ENCODE measurements around the gene DNAJC12.
"Not testable (repeated sequence)": the region's sequence is repeated elsewhere in the genome, so short reads cannot be mapped to it uniquely, and the experiment has no call there.

DNAJC12 gene

DNA sequence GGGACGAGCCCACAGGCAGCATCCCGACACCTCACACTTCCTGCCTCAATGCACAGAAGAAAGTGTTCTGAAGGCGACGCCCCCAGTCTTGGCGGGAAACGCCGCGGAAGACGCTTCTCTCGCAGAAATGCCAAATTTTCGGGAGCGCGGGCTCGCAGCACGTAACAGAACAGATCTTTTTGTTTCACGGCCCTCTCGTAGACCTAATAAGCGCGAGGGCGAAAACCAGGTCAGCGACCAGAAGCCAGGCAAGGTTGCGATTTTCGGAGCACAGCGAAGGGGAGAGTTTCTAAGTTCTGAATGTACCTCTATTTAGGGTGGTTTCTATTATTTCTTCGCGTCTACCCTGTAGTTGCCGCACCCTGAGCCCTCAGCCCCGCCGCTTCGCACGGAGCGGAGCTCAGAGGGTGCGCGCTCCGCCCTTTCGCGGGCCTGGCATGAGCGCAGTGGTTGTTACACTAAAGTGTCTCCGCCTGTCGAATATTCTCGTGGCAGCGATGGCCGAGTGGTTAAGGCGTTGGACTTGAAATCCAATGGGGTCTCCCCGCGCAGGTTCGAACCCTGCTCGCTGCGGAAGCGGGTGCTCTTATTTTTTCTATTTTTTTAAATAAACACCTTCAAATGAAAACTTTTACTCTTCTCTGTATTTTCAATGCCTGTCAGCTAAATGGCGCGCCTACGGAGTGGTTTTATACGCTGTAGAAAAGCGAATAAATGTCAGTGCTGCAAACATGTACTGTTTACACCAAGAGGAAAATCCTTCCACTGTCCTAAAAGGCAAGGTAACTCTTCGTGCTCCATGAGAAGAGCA is 73.8 kb downstream of the DNAJC12 start:
- Histone ChIP-seq H3K23ac (ENCODE audit: low read length in 2 of 2) (no peak overlapping the region), H2BK120ac (ENCODE audit: low read depth, low read length) (peak overlapping the region; percentile 42)
- WGBS: under 1% methylated on average over 53 of the region's 56 CpGs

GRCh38 chr10:67763499-67764011 is 74.4 kb downstream of the DNAJC12 start:
- peak overlapping the region; percentile 80 for H4K8ac ChIP-seq (ENCODE audit: low read length)
- H3K23ac ChIP-seq (ENCODE audit: low read length in 2 of 2): no peak overlapping the region
- H2AFZ ChIP-seq (ENCODE audit: low read depth, low read length): no peak overlapping the region
- H3K14ac ChIP-seq (ENCODE audit: low read length in 2 of 2): no peak overlapping the region
- 16% methylated on average over 18 of the region's 22 CpGs for WGBS
- H3K79me1 ChIP-seq (replicated peaks; ENCODE audit: low read length, poor library complexity, severe bottlenecking): no peaks in the 10 kb centered on the region
- H3K9ac ChIP-seq (ENCODE audit: low read length): peak overlapping the region; percentile 94
- no peak overlapping the region for H2AK5ac ChIP-seq (ENCODE audit: low read length, severe bottlenecking)
- peak overlapping the region; percentile 73 to 99 for H3K4me3 ChIP-seq (ENCODE audit: insufficient read depth in 1 of 2, low read depth in 1 of 2, low read length in 2 of 2)
- no peak overlapping the region for H3K18ac ChIP-seq (ENCODE audit: low read depth in 1 of 2, low read length in 2 of 2)
- peak; percentile 54 for DNase-seq
- H2BK5ac ChIP-seq (ENCODE audit: low read depth, low read length, poor library complexity, severe bottlenecking): no peak overlapping the region
- H2BK120ac ChIP-seq (ENCODE audit: low read depth, low read length): no peak overlapping the region
- H3K36me3 ChIP-seq (ENCODE audit: control insufficient read depth in 1 of 2, insufficient read depth in 2 of 2, low read depth in 1 of 2, low read length in 2 of 2): no peaks in the 10 kb centered on the region
- H3K27me3 ChIP-seq (ENCODE audit: control insufficient read depth in 1 of 2, insufficient read depth in 1 of 2, low read length in 2 of 2): peaks cover 7 to 10% of the 10 kb centered on the region in 2 experiments
- no peaks in the 10 kb centered on the region for H3K9me3 ChIP-seq (ENCODE audit: control insufficient read depth, low read length)
- H2BK12ac ChIP-seq (ENCODE audit: low read length in 2 of 2): no peak overlapping the region
- H2BK15ac ChIP-seq (ENCODE audit: low read depth, poor library complexity, severe bottlenecking): no peak overlapping the region
- H3K4me2 ChIP-seq (ENCODE audit: low read length, poor library complexity, severe bottlenecking): peak overlapping the region; percentile 79
- peak overlapping the region; percentile 16 for H4K91ac ChIP-seq (ENCODE audit: low read length)
- peak overlapping the region in 1 of 2 experiments; percentile 24 for H3K4ac ChIP-seq (ENCODE audit: low read depth in 1 of 2, low read length in 2 of 2)
- H3K27ac ChIP-seq (ENCODE audit: low read length, poor library complexity, severe bottlenecking): peak overlapping the region; percentile 44
- H3K4me1 ChIP-seq (ENCODE audit: control insufficient read depth, insufficient read depth, low read depth, low read length): peaks cover 4% of the 10 kb centered on the region

More for the DNA sequence above, 73.8 kb downstream of the DNAJC12 start:
- no peak overlapping the region for H2AK5ac ChIP-seq (ENCODE audit: low read length, severe bottlenecking)
- H2BK12ac ChIP-seq (ENCODE audit: low read length in 2 of 2): no peak overlapping the region
- no peaks in the 10 kb centered on the region for H3K79me1 ChIP-seq (replicated peaks; ENCODE audit: low read length, poor library complexity, severe bottlenecking)
- no peak overlapping the region for H3K14ac ChIP-seq (ENCODE audit: low read length in 2 of 2)
- peaks cover 4% of the 10 kb centered on the region for H3K4me1 ChIP-seq (ENCODE audit: control insufficient read depth, insufficient read depth, low read depth, low read length)
- H3K4ac ChIP-seq (ENCODE audit: low read depth in 1 of 2, low read length in 2 of 2): no peak overlapping the region
- H3K36me3 ChIP-seq (ENCODE audit: control insufficient read depth in 1 of 2, insufficient read depth in 2 of 2, low read depth in 1 of 2, low read length in 2 of 2): no peaks in the 10 kb centered on the region
- H3K18ac ChIP-seq (ENCODE audit: low read depth in 1 of 2, low read length in 2 of 2): peak overlapping the region in 1 of 2 experiments; percentile 85
- H2AFZ ChIP-seq (ENCODE audit: low read depth, low read length): peak overlapping the region; percentile 72
- H2BK15ac ChIP-seq (ENCODE audit: low read depth, poor library complexity, severe bottlenecking): no peak overlapping the region
- H3K27me3 ChIP-seq (ENCODE audit: control insufficient read depth in 1 of 2, insufficient read depth in 1 of 2, low read length in 2 of 2): peaks cover 7 to 14% of the 10 kb centered on the region in 2 experiments
- peak overlapping the region; percentile 73 to 99 for H3K4me3 ChIP-seq (ENCODE audit: insufficient read depth in 1 of 2, low read depth in 1 of 2, low read length in 2 of 2)
- H3K4me2 ChIP-seq (ENCODE audit: low read length, poor library complexity, severe bottlenecking): peak overlapping the region; percentile 80
- H4K8ac ChIP-seq (ENCODE audit: low read length): no peak overlapping the region
- no peak overlapping the region for H4K91ac ChIP-seq (ENCODE audit: low read length)
- no peaks in the 10 kb centered on the region for H3K9me3 ChIP-seq (ENCODE audit: control insufficient read depth, low read length)
- DNase-seq: peak; percentile 94
- no peak overlapping the region for H2BK5ac ChIP-seq (ENCODE audit: low read depth, low read length, poor library complexity, severe bottlenecking)
- peak overlapping the region; percentile 94 for H3K9ac ChIP-seq (ENCODE audit: low read length)
- H3K27ac ChIP-seq (ENCODE audit: low read length, poor library complexity, severe bottlenecking): peak overlapping the region; percentile 66

- not testable (repeated sequence) for H3K4me3 ChIP-seq (ENCODE audit: insufficient read depth in 1 of 2, low read depth in 1 of 2, low read length in 2 of 2); DNase-seq
- 88% methylated on average over 8 of the region's 9 CpGs for WGBS
Measured at GRCh38 chr10:67762567-67762966, 75.4 kb downstream of the DNAJC12 start.

GRCh38 chr10:67760272-67760671 is 77.7 kb downstream of the DNAJC12 start:
- Histone ChIP-seq H3K18ac (ENCODE audit: low read depth in 1 of 2, low read length in 2 of 2) (no peak overlapping the region), H3K14ac (ENCODE audit: low read length in 2 of 2) (no peak overlapping the region), H3K23ac (ENCODE audit: low read length in 2 of 2) (no peak overlapping the region), H4K8ac (ENCODE audit: low read length) (no peak overlapping the region), H2AK5ac (ENCODE audit: low read length, severe bottlenecking) (no peak overlapping the region), H2BK15ac (ENCODE audit: low read depth, poor library complexity, severe bottlenecking) (no peak overlapping the region), H3K9ac (ENCODE audit: low read length) (no peak overlapping the region), H3K27me3 (ENCODE audit: control insufficient read depth in 1 of 2, insufficient read depth in 1 of 2, low read length in 2 of 2) (peaks cover 7 to 8% of the 10 kb centered on the region in 2 experiments), H2AFZ (ENCODE audit: low read depth, low read length) (no peak overlapping the region), H3K4me3 (ENCODE audit: insufficient read depth in 1 of 2, low read depth in 1 of 2, low read length in 2 of 2) (no peak overlapping the region), H2BK120ac (ENCODE audit: low read depth, low read length) (no peak overlapping the region), H3K27ac (ENCODE audit: low read length, poor library complexity, severe bottlenecking) (no peak overlapping the region), H3K9me3 (ENCODE audit: control insufficient read depth, low read length) (no peaks in the 10 kb centered on the region), H2BK12ac (ENCODE audit: low read length in 2 of 2) (no peak overlapping the region), H3K79me1 (replicated peaks; ENCODE audit: low read length, poor library complexity, severe bottlenecking) (no peaks in the 10 kb centered on the region), H4K91ac (ENCODE audit: low read length) (no peak overlapping the region), H2BK5ac (ENCODE audit: low read depth, low read length, poor library complexity, severe bottlenecking) (no peak overlapping the region), H3K4me1 (ENCODE audit: control insufficient read depth, insufficient read depth, low read depth, low read length) (peaks cover 4% of the 10 kb centered on the region), H3K36me3 (ENCODE audit: control insufficient read depth in 1 of 2, insufficient read depth in 2 of 2, low read depth in 1 of 2, low read length in 2 of 2) (no peaks in the 10 kb centered on the region), H3K4ac (ENCODE audit: low read depth in 1 of 2, low read length in 2 of 2) (no peak overlapping the region), H3K4me2 (ENCODE audit: low read length, poor library complexity, severe bottlenecking) (no peak overlapping the region)
- no peak for DNase-seq
- WGBS: 85% methylated on average over 6 of the region's 7 CpGs

More at GRCh38 chr10:67762567-67762966, 75.4 kb downstream of the DNAJC12 start:
- not testable (repeated sequence) for H3K9me3 ChIP-seq (ENCODE audit: control insufficient read depth, low read length); H3K27ac ChIP-seq (ENCODE audit: low read length, poor library complexity, severe bottlenecking); H2BK120ac ChIP-seq (ENCODE audit: low read depth, low read length); H2AFZ ChIP-seq (ENCODE audit: low read depth, low read length); H2AK5ac ChIP-seq (ENCODE audit: low read length, severe bottlenecking); H3K79me1 ChIP-seq (replicated peaks; ENCODE audit: low read length, poor library complexity, severe bottlenecking); H3K4me2 ChIP-seq (ENCODE audit: low read length, poor library complexity, severe bottlenecking); H3K14ac ChIP-seq (ENCODE audit: low read length in 2 of 2); H2BK5ac ChIP-seq (ENCODE audit: low read depth, low read length, poor library complexity, severe bottlenecking); H2BK15ac ChIP-seq (ENCODE audit: low read depth, poor library complexity, severe bottlenecking); H3K4me1 ChIP-seq (ENCODE audit: control insufficient read depth, insufficient read depth, low read depth, low read length); H4K91ac ChIP-seq (ENCODE audit: low read length); H3K36me3 ChIP-seq (ENCODE audit: control insufficient read depth in 1 of 2, insufficient read depth in 2 of 2, low read depth in 1 of 2, low read length in 2 of 2); H3K18ac ChIP-seq (ENCODE audit: low read depth in 1 of 2, low read length in 2 of 2); H3K9ac ChIP-seq (ENCODE audit: low read length); H4K8ac ChIP-seq (ENCODE audit: low read length); H3K4ac ChIP-seq (ENCODE audit: low read depth in 1 of 2, low read length in 2 of 2); H3K23ac ChIP-seq (ENCODE audit: low read length in 2 of 2); H3K27me3 ChIP-seq (ENCODE audit: control insufficient read depth in 1 of 2, insufficient read depth in 1 of 2, low read length in 2 of 2); H2BK12ac ChIP-seq (ENCODE audit: low read length in 2 of 2)

Measured in mesenchymal stem cell (in vitro differentiated cells and primary cell).